Femur (tissue), 1 donor: ENCODE data around the gene RSAD2.
A peak's percentile ranks its signal among the peaks of the same experiment; 100 is the strongest.

ENCODE experiments used
- DNase-seq: peaks from one replicate; pipeline ENCODE4 v3.0.0-alpha.2; 2017

RSAD2 gene

GRCh38 chr2:6908291-6908690 lies 30.7 kb downstream of the RSAD2 start:
- DNase-seq, result no peak

- DNase-seq, result no peak
Measured at GRCh38 chr2:6909431-6910385, 32.1 kb downstream of the RSAD2 start.

- no peak for DNase-seq
Measured at GRCh38 chr2:6911721-6912120, 34.1 kb downstream of the RSAD2 start.

GRCh38 chr2:6913415-6914157 lies 36.0 kb downstream of the RSAD2 start:
- DNase-seq, result no peak

- no peak for DNase-seq
Measured at GRCh38 chr2:6914828-6915227, 37.3 kb downstream of the RSAD2 start.

- no peak for DNase-seq
Measured at GRCh38 chr2:6915399-6915798, 37.8 kb downstream of the RSAD2 start.

- no peak for DNase-seq
Measured at GRCh38 chr2:6916224-6916623, 38.6 kb downstream of the RSAD2 start.

GRCh38 chr2:6916736-6917070 lies 39.1 kb downstream of the RSAD2 start:
- DNase-seq, result no peak

- peak; percentile 77 for DNase-seq
Measured at GRCh38 chr2:6917071-6917760, 39.6 kb downstream of the RSAD2 start, which contains the start of gene RNF144A. TSS of gene RNF144A (plus strand) at chr2:6917412. CDS start at chr2:6996927, 79,515 bp downstream.

- no peak for DNase-seq
Measured at GRCh38 chr2:6917761-6918421, 40.3 kb downstream of the RSAD2 start.

- peak; percentile 76 for DNase-seq
Measured at GRCh38 chr2:6919901-6920742, 42.5 kb downstream of the RSAD2 start.

- DNase-seq, result no peak
Measured at GRCh38 chr2:6920743-6921064, 43.1 kb downstream of the RSAD2 start.

- DNase-seq, result no peak
Measured at GRCh38 chr2:6921321-6921922, 43.8 kb downstream of the RSAD2 start.

- no peak for DNase-seq
Measured at GRCh38 chr2:6922201-6922656, 44.7 kb downstream of the RSAD2 start.

- no peak for DNase-seq
Measured at GRCh38 chr2:6923319-6923718, 45.7 kb downstream of the RSAD2 start.

GRCh38 chr2:6924101-6924923 lies 46.7 kb downstream of the RSAD2 start:
- DNase-seq, result no peak

- DNase-seq, result no peak
Measured at GRCh38 chr2:6924924-6925409, 47.4 kb downstream of the RSAD2 start.

GRCh38 chr2:6926071-6926732 lies 48.6 kb downstream of the RSAD2 start:
- peak; percentile 55 for DNase-seq

- DNase-seq, result no peak
Measured at GRCh38 chr2:6927186-6927585, 49.6 kb downstream of the RSAD2 start.

GRCh38 chr2:6927753-6928152 lies 50.2 kb downstream of the RSAD2 start:
- no peak for DNase-seq
